Measurements from ENCODE around the gene NGEF.

- no peak for TF ChIP-seq CTCF (IDR thresholded peaks at IDR 0.05)
- TF ChIP-seq EP300 (IDR thresholded peaks at IDR 0.05; ENCODE audit: low read depth) = no peak
- no peak for TF ChIP-seq POLR2A (IDR thresholded peaks at IDR 0.05)
- no peak for TF ChIP-seq POLR2AphosphoS5 (IDR thresholded peaks at IDR 0.05)
These were observed 122.0 kb downstream of the NGEF start for GRCh38 chr2:232890896-232891601.

Data from transverse colon (tissue), 4 donors.